GM21381 (cell line): ENCODE data around the gene FAM83E.

Experiments
- ATAC-seq: cut with Tn5 transposase; IDR thresholded peaks from one replicate; pipeline ENCODE4 v1.9.1; 2021; ENCODE audit warnings: mild to moderate bottlenecking, moderate library complexity; ENCODE audit not compliant: unreplicated experiment

Gene FAM83E

GRCh38 chr19:48629599-48630295, 14.9 kb upstream of the FAM83E start:
- no peak for ATAC-seq

GRCh38 chr19:48629297-48629598, 14.4 kb upstream of the FAM83E start:
- ATAC-seq = no peak

GRCh38 chr19:48628486-48629296, 13.8 kb upstream of the FAM83E start:
- ATAC-seq = no peak

- ATAC-seq = no peak
These were observed 13.0 kb upstream of the FAM83E start for GRCh38 chr19:48627865-48628314.

GRCh38 chr19:48627201-48627864, 12.5 kb upstream of the FAM83E start:
- ATAC-seq = no peak

- no peak for ATAC-seq
These were observed 11.0 kb upstream of the FAM83E start for GRCh38 chr19:48625891-48626327.

- no peak for ATAC-seq
These were observed 10.2 kb upstream of the FAM83E start for GRCh38 chr19:48624791-48625723.

- ATAC-seq = peak; percentile 54
These were observed 9.3 kb upstream of the FAM83E start for GRCh38 chr19:48624067-48624594.

GRCh38 chr19:48623556-48624066, 8.7 kb upstream of the FAM83E start:
- ATAC-seq = no peak

- ATAC-seq = no peak
These were observed 5.1 kb upstream of the FAM83E start for GRCh38 chr19:48619692-48620585.

GRCh38 chr19:48618916-48619691, 4.2 kb upstream of the FAM83E start, which contains the start of the genes RPL18 and SPHK2:
Gene RPL18 (minus strand): TSS chr19:48619178. CDS start chr19:48619143, 35 bp downstream.
Gene SPHK2 (plus strand): TSS chr19:48619506. CDS start chr19:48620515, 1,009 bp downstream.
- peak; percentile 81 for ATAC-seq

- ATAC-seq = no peak
These were observed 3.5 kb upstream of the FAM83E start for GRCh38 chr19:48618278-48618915.

- no peak for ATAC-seq
These were observed 2.5 kb upstream of the FAM83E start for GRCh38 chr19:48617146-48617937.

- ATAC-seq = no peak
These were observed 1.7 kb upstream of the FAM83E start for GRCh38 chr19:48616491-48617056.

- ATAC-seq = no peak
These were observed 1.2 kb upstream of the FAM83E start for GRCh38 chr19:48616041-48616436.

- no peak for ATAC-seq
These were observed 560 bp upstream of the FAM83E start for GRCh38 chr19:48615231-48616040.
